Left cardiac atrium (tissue), 4 donors: ENCODE results near the gene EHMT2. TPM values are rescaled to one million over a fixed set of nuclear protein-coding genes. Genes with fewer than 3 reads are reported as not detected.
"Not testable (repeated sequence)": the region's sequence is repeated elsewhere in the genome, so short reads cannot be mapped to it uniquely, and the experiment has no call there.

Source experiments
- ATAC-seq, 2 donors: fragments of 200-7000 bp; cut with Tn5 transposase; one replicate each; pipeline ENCODE4 v1.9.1; 2020; ENCODE audit warnings: mild to moderate bottlenecking in 2 of 2, moderate library complexity in 2 of 2
- DNase-seq: peaks from one replicate; pipeline ENCODE4 v3.0.0-alpha.2; 2020
- intact Hi-C, 2 donors: fragments of 100-400 bp; cut with DNase I; formaldehyde crosslinking; loops; one replicate each; pipeline versions ENCODE4 v1.14.1 to v1.15.1; 2022 to 2023
- total RNA-seq, 2 donors: library from RNA; stranded (reverse); fragmentation: NEBNext Ultra II Directional; extraction: Animal tissue kit (Norgen Biotek cat#: 25700); gene quantifications; one replicate each; pipeline ENCODE4 v1.2.1, GENCODE V29; 2021
- donor health status: DM: no; HTN: yes; CAD: no.
- donor health status: DM: no; HTN: yes; CAD: no; lungs with severe emphysema.
- donor health status: DM: yes; HTN: yes; CAD: no.
- donor health status: Dilated cardiomyopathy.

The EHMT2 gene
- total RNA-seq, 2 donors from 2014 or later, result 12.9 to 20.2 TPM

DNA sequence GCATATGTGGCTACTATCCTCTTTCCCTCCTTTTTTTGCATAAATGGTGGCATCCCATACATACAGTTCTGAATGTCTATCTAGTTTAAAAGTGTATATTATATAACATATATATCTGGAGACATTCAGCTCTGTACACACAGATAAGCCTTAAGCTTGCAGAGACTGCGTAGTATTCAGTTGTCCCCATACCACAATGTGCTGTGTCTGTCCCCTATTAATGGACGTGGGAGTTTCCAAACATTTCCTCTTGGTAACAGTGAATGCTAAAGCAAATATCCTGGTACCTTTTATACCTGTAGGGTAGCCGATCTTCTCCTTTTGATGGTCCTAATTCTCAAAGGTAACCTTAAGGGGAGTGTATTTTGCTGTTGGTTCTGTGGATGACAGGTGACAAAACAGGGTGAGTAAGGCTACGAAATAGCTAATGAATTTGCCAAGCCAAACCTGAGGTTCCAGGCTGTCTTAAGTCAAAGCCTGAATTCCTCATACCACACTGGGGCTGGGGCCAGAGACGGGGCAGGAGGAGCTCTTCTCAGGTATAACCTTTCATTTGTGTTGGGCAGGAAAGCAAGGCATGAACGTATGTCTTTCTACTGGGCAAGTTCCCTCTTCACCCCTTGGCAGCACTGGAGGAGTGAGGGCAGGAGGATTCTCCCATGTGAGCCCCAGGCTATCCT lies 22.3 kb upstream of the EHMT2 start:
- intact Hi-C loops, result no loop called here
- DNase-seq (no peak), ATAC-seq (no peak)

DNA sequence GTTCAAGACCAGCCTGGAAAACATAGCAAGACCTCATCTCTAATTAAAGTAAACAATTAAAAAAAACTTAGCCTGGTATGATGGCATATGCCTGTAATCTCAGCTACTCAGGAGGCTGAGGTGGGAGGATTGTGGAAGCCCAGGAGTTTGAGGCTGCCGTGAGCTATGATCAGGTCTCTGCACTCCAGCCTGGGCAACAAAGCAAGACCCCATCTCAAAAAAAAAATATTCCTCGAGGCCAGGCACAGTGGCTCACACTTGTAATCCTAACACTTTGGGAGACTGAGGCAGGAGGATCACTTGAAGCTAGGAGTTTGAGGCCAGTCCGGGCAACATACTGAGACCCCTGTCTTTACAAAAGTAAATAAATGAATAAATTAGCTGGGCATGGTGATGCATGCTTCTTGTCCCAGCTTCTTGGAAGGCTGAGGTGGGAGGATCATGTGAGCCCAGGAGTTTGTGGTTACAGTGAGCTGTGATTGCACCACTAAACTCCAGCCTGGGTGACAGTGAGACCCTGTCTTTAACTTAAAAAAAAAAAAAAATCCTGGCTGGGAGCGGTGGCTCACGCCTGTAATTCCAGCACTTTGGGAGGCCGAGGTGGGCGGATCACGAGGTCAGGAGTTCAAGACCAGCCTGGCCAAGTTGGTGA lies 20.7 kb upstream of the EHMT2 start:
- ATAC-seq (no peak), DNase-seq (no peak)
- intact Hi-C loops, result no loop called here

DNA sequence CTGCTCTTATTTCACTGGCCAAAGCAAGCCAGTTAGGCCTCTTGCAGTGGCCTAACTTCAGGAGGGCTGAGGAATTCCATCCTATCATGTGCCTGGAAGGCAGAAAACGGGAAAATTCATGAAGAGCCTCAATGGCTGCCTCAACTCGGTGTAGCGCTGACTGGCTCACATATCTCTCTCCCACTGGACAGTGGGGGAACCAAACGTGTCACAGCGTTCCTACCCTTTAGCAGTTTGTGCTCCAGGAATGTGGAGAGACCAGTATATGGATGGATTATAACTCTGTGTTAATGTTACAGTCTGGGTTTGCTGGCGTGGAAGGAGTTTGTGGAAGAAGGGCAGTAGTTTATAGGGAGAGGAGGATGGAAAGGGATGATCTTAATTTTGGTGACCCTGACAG lies 18.3 kb upstream of the EHMT2 start:
- DNase-seq, result no peak
- ATAC-seq, result no peak

DNA sequence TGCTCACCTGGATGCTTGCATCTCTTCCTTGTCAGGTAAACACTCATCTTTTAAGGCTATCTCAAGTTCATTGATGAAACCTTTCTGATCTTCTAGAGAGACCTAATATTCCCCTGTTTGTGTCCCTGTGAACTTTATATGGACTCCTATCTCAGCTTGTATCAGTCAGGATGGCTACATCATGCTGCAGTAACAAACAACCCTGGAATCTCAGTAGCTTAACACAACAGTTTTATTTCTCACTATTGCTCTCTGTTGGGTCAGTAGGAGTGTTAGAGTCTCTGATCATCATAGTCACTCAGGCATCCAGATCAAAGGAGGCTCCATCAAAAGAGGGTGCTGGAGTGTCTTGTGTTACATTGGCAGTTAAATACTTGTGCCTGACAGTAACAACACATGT lies 17.9 kb upstream of the EHMT2 start:
- ATAC-seq, result no peak
- intact Hi-C loops, result no loop called here
- DNase-seq, result no peak

More for the DNA sequence above, 18.3 kb upstream of the EHMT2 start:
- intact Hi-C loops, result no loop called here

DNA sequence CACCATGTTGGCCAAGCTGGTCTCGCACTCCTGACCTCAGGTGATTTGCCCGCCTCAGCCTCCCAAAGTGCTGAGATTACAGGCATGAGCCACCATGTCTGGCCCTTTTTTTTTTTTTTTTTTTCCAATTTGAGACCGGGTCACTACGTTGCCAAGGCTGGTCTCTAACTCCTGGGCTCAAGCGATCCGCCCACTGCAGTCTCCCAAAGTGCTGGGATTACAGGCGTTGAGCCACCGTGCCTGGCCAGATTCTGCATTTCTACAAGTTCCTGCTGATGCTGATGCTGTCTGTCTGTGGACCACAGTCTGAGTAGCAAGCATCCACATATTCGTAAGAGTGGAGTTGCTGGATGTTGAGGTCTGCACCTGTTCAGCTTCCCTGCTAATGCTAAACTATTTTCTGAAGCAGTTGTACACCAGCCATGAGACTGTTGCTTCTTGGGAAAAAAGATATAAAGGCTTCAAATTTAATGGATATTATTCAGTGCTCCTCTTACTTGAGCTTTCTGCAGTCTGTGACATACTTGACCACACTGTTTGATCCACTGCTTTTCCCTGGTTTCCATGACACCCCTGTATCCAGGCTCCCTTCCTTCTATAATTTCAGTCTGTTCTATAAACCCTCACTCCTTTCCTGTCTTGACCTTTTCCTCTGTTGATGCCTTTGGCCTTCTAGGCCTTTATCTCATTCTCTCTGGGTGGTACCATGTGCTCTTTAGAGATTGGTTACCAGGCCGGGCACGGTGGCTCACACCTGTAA lies 14.5 kb upstream of the EHMT2 start:
- ATAC-seq (no peak), DNase-seq (no peak)
- intact Hi-C loops, result no loop called here

DNA sequence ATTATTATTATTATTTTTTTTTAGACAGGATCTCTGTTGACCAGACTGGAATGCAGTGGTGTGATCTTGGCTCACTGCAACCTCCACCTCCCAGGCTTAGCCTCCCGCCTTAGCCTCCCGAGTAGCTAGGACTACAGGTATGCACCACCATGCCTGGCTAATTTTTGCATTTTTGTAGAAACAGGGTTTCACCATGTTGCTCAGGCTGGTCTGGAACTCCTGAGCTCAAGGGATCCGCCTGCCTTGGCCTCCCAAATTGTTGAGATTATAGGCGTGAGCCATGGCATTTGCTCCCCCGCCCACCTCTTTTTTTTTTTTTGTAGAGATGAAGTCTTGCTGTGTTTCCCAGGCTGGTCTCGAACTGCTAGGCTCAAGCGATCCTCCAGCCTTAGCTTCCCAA lies 11.8 kb upstream of the EHMT2 start:
- ATAC-seq, DNase-seq: not testable (repeated sequence)
- intact Hi-C loops, result loop anchor here in 1 of 2 donors (5.0 kb wide), 1 partner anchor 38 kb away; the partner anchor contains the start of gene CFB

DNA sequence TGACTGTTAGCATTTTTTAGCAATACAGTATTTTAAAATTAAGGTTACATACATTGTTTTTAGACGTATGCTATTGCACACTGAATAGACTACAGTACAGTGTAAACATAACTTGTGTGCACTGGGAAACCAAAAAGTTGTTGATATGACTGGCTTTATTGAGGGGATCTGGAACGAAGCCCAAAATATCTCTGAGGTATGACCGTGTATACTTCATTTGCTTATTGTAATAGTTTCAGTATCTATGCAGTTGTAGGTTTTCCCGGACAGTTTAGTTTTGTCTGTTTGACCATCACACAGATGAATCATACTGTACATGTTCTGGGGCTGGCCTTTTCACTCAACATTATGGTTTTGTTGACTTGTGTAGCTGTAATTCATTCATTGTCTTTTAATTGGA lies 11.3 kb upstream of the EHMT2 start:
- intact Hi-C loops, result loop anchor here in 1 of 2 donors (5.0 kb wide), 1 partner anchor 39 kb away; the partner anchor contains the start of gene CFB

DNA sequence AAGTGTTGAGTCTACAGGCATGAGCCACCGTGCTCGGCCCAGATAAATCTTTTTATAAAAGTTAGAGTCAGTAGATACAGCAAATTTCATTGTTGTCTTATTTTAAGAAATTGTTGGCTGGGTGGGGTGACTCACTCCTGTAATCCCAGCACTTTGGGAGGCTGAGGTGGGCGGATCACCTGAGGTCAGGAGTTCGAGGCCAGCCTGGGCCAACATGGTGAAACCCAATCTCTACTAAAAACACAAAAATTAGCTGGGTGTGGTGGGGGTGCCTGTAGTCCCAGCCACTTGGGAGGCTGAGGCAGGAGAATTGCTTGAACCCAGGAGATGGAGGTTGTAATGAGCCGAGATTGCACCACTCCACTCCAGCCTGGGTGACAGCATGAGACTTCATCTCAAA lies 10.8 kb upstream of the EHMT2 start:
- not testable (repeated sequence) for ATAC-seq, DNase-seq
- intact Hi-C loops, result loop anchor here in 1 of 2 donors (5.0 kb wide), 1 partner anchor 39 kb away; the partner anchor contains the start of gene CFB

More for the DNA sequence above, 11.3 kb upstream of the EHMT2 start:
- ATAC-seq, result no peak
- DNase-seq, result no peak

DNA sequence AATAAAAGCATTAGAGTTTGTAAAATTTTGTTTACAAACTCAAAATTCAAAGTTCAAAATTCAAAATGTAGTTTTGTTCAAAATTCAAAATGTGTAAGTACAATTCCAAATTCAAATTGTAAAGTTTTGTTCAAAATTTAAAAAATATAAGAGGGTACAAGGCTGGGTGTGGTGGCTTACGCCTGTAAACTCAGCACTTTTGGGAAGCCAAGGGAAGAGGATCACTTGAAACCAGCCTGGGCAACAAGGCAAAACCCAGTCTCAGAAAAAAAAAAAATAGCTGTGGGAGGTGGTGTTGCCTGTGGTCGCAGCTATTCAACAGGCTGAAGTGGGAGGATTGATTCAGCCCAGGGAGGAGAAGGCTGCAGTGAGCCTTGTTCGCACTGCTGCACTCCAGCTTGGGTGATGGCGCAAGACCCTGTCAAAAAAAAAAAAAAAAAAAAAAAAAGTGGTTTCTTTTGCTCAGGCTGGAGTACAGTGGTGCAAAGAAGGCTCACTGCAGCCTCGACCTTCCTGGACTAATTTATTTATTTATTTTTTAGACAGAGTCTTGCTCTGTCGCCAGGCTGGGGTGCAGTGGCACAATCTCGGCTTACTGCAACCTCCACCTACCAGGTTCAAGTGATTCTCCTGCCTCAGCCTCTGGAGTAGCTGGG lies 9.8 kb upstream of the EHMT2 start:
- intact Hi-C loops, result loop anchor here in 1 of 2 donors (5.0 kb wide), 1 partner anchor 40 kb away; the partner anchor contains the start of gene CFB

DNA sequence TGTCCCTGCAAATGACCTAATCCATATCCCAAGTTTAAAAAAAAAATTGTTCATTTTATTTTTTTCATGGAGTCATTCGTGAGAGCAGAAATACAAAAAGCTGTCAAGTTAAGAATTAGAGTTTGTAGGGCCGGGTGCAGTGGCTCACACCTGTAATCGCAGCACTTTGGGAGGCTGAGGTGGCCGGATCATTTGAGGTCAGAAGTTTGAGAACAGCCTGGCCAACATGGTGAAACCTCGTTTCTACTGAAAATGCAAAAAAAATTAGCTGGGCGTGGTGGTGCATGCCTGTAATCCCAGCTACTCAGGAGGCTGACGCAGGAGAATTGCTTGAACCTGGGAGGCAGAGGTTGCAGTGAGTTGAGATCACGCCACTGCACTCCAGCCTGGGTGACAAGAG lies 9.2 kb upstream of the EHMT2 start:
- ATAC-seq, result not testable (repeated sequence)

More for the DNA sequence above, 9.8 kb upstream of the EHMT2 start:
- DNase-seq (no peak), ATAC-seq (peak; percentile 61 to 62)

DNA sequence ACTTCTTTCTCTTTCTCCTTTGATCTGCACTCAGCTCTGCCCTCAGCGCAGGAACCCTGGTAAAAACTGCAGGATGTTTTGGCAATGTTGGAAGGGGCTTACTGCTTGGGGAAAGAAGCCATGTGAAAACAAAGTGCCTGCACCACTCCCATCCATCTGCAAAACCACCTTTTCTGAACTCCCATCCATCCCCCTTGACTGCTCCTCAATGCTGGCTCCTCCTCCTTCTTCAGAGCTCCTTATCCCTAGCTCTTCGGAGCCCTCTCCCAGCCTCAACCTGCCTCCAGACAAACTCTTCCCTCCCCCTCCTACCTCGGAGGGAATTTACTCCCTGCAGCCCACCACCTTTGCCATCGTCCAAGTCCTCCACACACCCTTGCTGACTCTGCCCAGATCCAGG lies 8.6 kb upstream of the EHMT2 start:
- intact Hi-C loops, result loop anchor here in 1 of 2 donors (5.0 kb wide), 1 partner anchor 41 kb away; the partner anchor contains the start of gene CFB
- DNase-seq (no peak), ATAC-seq (no peak)

More for the DNA sequence above, 9.2 kb upstream of the EHMT2 start:
- intact Hi-C loops, result loop anchor here in 1 of 2 donors (5.0 kb wide), 1 partner anchor 41 kb away; the partner anchor contains the start of gene CFB
- not testable (repeated sequence) for DNase-seq

DNA sequence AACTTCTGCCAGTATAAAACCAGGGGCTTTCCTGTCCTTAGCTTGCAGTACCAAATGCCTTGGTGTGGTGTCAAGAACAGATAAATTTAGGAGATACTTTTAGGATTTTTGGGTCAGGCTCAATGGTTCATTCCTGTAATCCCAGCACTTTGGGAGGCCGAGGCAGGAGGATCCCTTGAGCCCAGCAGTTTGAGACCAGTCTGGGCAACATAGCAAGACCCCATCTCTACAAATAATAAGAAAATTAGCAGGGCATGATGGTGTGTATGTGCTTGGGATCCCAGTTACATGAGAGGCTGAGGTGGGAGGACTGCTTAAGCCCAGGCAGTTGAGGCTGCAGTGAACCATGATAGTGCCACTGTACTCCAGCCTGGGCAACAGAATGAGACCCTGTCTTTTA lies 7.5 kb upstream of the EHMT2 start:
- DNase-seq, result no peak
- ATAC-seq, result no peak
- intact Hi-C loops, result loop anchor here in 1 of 2 donors (5.0 kb wide), 1 partner anchor 42 kb away; the partner anchor contains the start of gene CFB

DNA sequence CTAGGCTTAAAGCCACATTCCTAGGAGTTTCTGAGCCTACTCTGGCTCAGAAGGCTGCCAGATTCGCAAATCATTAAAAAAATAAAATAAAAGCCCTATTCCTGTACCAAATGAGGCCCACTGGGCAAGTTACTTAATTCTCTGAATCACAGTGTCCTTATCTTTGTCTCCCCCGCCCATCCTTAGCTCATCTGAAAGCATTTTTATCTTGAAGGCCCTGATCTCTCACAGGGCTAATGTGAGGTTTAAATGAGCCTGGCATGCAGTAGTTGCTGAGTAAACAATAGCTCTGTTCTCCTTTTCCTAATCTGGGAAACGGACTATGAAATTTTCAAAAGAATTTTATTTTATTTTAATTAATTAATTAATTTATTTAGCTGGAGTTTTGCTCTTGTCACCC lies 6.5 kb upstream of the EHMT2 start:
- ATAC-seq, result peak in 1 of 2 donors; percentile 7

DNA sequence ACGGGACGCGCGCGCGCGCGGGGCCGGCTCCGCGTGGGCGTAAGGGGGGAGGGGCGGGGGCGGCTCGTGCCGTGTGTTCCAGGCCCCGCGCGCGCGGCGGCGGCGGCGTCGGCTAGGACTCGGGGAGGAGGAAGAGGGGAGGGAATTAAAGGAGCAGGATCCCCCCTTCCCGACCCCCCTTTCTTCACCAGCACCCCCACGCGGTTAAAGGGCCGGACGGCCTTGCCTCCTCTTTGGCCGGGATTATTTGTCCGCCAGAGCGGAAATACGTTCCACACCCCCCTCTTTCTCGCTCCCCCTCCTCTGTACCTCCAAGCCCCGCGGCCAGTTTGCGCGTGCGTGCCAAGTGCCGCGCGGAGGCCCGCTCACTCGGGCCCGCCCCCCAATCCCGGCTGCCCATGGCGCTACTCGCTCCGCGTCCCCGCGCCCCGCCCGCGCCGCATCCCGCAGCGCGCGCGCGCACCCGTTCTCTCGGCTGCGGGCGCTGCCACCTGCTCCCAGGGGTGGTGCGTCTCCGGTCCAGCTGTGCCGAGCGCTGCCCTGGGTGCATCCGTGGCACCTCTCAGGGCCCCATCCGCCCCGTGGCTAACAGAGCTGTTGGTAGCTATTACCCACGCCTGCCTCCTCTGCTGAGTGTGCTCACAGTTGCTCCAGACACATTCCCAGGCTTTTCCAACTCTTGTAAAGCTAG lies 4.6 kb upstream of the EHMT2 start, which contains the start of gene ZBTB12:
TSS of gene ZBTB12 (minus strand) at position 134 of the 691 bp plus-strand sequence. CDS start 781 bp downstream, outside the sequence.
- ATAC-seq, result peak; percentile 82 to 83
- intact Hi-C loops, result no loop called here
- peak; percentile 91 for DNase-seq

More for the DNA sequence above, 6.5 kb upstream of the EHMT2 start:
- DNase-seq, result no peak
- intact Hi-C loops, result no loop called here

DNA sequence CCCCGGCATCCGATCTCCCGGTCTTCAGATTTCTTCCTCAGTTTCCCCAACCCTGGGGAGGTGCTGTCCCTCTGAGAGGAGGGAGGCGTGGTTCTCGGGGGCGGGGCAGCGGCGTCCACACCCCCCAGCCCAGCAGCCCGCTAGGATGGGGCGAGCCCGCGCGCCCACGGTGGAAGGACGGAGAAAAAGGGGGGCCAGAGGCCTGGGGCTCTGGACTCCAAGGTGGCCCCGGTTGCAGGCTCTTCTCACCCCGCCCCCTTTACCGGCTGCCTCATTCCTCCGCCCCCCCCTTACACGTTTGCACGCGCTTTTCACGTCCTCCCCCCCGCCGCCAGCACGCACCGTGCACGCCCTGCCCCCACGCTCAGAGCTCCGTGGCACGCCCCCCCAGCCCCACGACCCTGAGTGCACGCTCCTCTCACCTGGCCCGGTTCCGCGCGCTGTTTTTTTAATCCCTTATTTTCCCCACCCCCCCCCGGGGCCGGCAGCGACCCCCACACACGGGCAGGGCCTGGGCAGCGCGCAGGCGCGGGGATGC lies 4.0 kb upstream of the EHMT2 start:
- peak; percentile 76 for DNase-seq
- intact Hi-C loops, result no loop called here
- ATAC-seq, result peak; percentile 30 to 32

DNA sequence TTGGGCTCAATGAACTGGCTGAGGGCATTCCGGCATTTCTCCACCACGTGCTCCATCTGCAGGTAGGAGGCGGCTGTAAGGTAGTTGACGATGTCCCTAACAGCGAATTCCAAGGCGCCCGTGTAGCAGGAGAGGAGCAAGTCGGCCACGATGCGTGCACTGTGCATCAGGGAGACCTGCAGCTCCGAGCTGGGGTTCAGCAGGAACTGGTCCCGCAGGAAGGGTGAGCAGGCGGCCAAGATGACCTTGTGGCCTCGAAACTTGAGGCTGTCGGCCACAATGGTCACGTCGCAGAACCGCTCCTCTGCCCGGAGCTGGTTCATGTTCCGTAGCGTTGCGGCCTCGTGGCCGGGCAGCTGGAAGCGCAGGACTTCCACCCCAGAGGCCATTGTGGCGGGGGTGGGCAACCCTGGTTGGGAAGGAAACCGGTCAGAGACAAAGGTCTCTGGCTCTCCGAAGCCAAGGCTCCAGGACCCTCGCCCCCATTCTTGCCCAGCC lies 3.5 kb upstream of the EHMT2 start:
- intact Hi-C loops, result no loop called here
- DNase-seq (no peak), ATAC-seq (no peak)

DNA sequence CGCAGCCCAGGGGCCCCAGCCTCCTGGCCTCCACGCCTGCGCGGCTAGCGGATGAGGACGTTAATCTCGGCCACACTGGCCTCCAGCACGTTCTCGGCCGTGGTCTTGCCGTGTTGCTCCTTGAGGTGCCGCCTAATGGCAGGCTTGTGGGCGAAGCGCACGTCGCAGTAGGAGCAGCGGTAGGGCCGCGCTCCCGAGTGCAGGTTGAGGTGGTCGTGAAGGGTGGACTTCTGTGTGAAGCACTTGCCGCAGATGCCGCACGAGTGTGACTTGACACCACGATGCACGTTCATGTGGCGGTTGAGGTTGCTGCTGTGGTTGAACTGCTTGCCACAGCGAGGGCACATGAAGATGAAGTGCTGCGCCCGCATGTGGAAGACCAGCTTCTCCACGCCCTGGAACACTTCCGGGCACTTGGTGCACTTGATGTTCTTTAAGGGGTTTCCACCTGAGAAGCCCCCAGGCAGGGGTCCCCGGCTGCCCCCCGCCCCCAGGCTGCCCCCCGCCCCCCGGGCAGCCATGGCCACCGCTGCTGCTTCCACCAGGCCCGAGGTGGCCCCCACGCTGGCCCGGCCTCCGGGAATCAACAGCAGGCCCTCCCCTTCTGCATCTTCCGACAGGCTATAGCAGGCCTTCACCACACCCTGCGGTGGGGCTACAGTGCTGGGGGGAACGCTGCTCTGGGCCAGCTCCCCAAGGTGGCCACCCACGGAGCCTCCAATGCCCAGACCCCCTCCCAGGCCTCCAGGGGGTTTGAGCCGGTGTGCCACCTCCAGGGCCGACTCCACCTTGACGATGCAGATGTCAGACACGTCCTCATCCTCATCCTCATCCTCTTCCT lies 2.6 kb upstream of the EHMT2 start:
- intact Hi-C loops, result no loop called here
- DNase-seq, result no peak
- no peak for ATAC-seq
